NCI-H1105 treated with DMSO at 0.1 percent for 48 hours (cell line): ENCODE results near the gene TFAP2E.
"Not testable (repeated sequence)": the region's sequence is repeated elsewhere in the genome, so short reads cannot be mapped to it uniquely, and the experiment has no call there.

Source experiments
- DNase-seq: peaks from one replicate; lab custom pipeline; 2025; lab: John Stamatoyannopoulos, UW

The TFAP2E gene

GRCh38 chr1:35574125-35574654 is 1.1 kb downstream of the TFAP2E start:
- no peak for DNase-seq

- DNase-seq, result no peak
Measured at GRCh38 chr1:35574655-35575415, 1.7 kb downstream of the TFAP2E start.

GRCh38 chr1:35575416-35575958 is 2.4 kb downstream of the TFAP2E start:
- no peak for DNase-seq

- DNase-seq, result no peak
Measured at GRCh38 chr1:35576061-35576765, 3.1 kb downstream of the TFAP2E start.

- DNase-seq, result not testable (repeated sequence)
Measured at GRCh38 chr1:35576766-35577070, 3.6 kb downstream of the TFAP2E start.

GRCh38 chr1:35577071-35577998 is 4.2 kb downstream of the TFAP2E start:
- no peak for DNase-seq

DNA sequence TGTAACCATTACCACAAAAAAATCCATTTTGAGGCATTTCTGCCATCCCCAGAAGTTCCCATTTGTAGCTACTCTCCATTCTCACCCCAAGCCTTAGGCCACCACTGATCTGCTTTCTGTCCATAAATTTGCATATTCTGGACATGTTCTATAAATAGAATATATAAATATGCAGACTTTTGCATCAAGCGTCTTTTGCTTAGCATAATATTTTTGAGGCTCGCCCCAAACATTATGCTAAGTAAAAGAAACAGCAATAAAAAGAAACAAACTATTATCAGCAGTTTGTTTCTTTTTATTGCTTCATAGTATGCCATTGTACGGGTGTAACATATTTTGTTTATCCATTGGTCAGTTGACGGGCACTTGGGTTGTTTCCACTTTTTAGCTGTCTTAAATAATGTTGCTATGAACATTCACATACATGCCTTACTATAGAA is 7.9 kb downstream of the TFAP2E start:
- no peak for DNase-seq

- not testable (repeated sequence) for DNase-seq
Measured at GRCh38 chr1:35581621-35582020, 8.5 kb downstream of the TFAP2E start.

GRCh38 chr1:35585281-35585680 is 12.2 kb downstream of the TFAP2E start:
- DNase-seq, result no peak

- not testable (repeated sequence) for DNase-seq
Measured at GRCh38 chr1:35585805-35586204, 12.7 kb downstream of the TFAP2E start.

GRCh38 chr1:35586808-35587207 is 13.7 kb downstream of the TFAP2E start:
- no peak for DNase-seq

DNA sequence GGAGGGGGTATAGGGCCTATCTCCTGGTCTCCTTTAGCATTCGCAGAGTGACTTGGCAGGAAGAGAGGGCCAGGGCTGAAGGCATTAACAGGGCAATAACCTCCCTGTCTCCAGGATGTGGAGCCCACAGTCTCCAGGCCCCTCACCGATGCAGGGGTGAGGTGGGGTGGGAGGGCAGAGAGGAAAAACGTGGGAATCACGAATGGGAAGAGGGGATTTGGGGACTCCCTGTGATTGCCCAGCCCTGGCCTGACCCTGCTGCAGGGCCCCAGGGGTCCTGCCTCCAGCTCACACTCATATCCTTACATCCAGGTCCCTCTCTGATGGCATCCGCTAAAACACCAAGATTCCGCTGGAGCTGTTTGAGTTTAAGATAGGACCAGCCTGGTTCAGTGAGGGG is 14.6 kb downstream of the TFAP2E start:
- no peak for DNase-seq

GRCh38 chr1:35588197-35588910 is 15.2 kb downstream of the TFAP2E start:
- DNase-seq, result no peak

DNA sequence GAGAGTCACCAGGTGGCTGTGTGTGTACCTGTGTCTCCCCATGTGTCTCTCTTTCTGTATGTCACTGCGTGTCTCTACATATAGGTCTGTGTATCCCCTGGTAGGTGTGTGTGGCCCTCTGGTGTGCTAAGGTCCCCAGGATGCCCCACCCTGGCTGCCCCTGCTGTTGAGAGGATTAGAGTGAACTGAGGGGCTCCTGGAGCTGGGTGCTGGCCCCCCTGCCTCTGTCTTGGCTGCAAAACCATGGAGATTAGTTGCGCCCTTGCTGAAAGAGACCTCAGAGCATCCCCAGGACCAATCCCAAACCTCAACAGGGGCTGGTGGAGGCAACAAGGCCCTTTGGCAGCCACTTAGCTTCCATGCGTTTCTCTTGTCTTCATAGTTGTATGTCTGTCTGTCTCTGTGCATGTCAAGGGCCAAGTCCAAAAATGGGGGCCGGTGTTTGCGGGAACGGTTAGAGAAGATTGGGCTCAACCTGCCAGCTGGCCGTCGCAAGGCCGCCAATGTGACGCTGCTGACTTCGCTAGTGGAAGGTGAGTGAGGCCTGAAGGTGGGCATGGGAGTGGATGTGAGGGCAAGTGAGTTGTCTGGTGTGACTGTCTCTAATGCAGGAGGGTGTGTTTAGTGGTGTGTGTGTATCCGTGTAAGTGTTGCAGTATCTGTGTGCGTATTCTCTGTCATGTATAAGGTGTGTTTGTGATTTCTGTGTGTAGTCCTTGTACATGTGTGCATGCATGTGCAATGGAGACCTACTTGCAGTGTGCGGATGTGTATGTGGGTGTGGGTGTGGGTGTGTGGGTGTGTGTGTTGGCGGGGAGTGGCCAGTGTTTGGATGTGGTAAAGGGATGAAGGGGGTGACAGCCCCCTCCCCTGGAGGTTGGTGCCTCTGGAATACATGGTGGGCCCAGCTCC is 16.7 kb downstream of the TFAP2E start:
- no peak for DNase-seq

GRCh38 chr1:35590476-35591040 is 17.4 kb downstream of the TFAP2E start:
- DNase-seq, result no peak

- DNase-seq, result no peak
Measured at GRCh38 chr1:35591211-35591610, 18.1 kb downstream of the TFAP2E start.

DNA sequence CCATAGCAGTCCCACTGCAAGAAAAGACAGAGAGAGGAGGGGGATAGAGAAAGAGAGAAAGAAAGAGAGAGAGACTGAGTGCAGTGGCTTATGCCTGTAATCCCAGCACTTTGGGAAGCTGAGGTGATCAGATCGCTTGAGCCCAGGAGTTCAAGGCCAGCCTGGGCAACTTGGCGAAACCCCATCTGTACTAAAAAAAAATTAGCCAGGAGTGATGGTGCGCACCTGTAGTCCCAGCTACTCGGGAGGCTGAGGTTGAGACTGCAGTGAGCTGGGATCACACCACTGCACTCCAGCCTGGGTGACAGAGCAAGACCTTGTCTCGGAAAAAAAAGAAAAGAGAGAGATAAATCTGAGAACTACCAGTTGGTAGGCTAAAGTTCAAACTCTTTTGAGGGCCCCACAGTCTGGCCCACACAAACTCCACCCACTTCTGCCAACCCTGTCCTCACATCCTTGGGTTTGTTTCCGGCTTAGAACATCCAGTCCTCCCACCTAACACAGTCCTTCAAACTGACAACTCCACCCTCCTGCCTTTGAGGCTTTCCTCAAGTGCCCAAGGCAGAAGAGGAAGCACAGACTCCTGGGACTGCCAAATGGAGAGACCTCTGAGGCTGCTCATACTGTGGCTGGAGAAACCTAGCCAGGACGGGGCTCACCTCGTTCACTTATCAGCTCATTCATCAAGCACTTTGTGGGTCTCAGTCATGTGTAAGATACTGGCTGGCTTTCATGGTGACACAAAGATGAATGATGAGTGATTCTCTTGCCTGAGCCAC is 20.1 kb downstream of the TFAP2E start:
- no peak for DNase-seq

DNA sequence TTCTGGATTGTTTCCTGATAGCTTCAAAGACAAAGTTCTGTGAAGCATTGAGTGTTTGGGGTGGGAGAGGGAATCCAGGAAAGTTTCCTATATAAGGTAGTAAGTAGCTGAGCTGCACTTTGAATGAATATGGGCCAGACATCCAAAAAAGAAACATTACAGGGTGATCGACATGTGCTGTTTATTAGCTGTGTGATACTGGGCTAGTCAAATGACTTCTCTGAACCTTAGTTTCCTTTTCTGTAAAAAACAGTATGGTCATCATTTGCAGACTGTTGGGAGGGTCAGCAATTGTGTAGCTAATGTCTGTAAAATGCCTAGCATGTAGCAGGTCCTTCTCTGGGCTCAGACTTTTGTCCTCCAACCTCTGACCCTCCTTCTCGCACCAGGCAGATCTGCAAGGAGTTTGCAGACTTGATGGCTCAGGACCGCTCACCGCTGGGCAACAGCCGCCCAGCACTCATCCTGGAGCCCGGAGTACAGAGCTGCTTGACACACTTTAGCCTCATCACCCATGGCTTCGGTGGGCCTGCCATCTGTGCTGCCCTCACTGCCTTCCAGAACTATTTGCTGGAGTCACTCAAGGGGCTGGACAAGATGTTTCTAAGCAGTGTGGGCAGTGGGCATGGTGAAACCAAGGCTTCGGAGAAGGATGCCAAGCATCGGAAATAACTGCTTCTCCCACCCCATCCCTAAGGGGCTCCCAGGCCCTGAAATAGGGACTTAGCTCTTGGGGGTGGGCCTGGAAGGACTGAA is 21.1 kb downstream of the TFAP2E start:
- DNase-seq, result no peak
